BLaER1 (cell line): ENCODE measurements around the gene PPT1.

ENCODE experiments used
- H3K27ac ChIP-seq: shearing (Covaris generic); formaldehyde crosslinking; 2 replicates; pipeline ENCODE4 v1.8.1; 2022
- H3K27me3 ChIP-seq: shearing (Covaris generic); formaldehyde crosslinking; 2 replicates; pipeline ENCODE4 v1.8.1; 2022
- H3K36me3 ChIP-seq: shearing (Covaris generic); formaldehyde crosslinking; 2 replicates; pipeline ENCODE4 v1.8.1; 2022
- H3K4me1 ChIP-seq: shearing (Covaris generic); formaldehyde crosslinking; 2 replicates; pipeline ENCODE4 v1.8.1; 2022
- H3K4me2 ChIP-seq: shearing (Covaris generic); formaldehyde crosslinking; 2 replicates; pipeline ENCODE4 v1.8.1; 2022
- H3K4me3 ChIP-seq: shearing (Covaris generic); formaldehyde crosslinking; 2 replicates; pipeline ENCODE4 v1.8.1; 2022
- H3K9ac ChIP-seq: shearing (Covaris generic); formaldehyde crosslinking; 2 replicates; pipeline ENCODE4 v1.8.1; 2022
- H3K9me3 ChIP-seq: shearing (Covaris generic); formaldehyde crosslinking; 2 replicates; pipeline ENCODE4 v1.8.1; 2022
- H4K20me1 ChIP-seq: shearing (Covaris generic); formaldehyde crosslinking; 2 replicates; pipeline ENCODE4 v1.8.1; 2022
- Cebpa-rat ChIP-seq: shearing (Covaris generic); IDR thresholded peaks from 2 replicates; pipeline ENCODE4 v1.8.1; 2022

Gene PPT1

DNA sequence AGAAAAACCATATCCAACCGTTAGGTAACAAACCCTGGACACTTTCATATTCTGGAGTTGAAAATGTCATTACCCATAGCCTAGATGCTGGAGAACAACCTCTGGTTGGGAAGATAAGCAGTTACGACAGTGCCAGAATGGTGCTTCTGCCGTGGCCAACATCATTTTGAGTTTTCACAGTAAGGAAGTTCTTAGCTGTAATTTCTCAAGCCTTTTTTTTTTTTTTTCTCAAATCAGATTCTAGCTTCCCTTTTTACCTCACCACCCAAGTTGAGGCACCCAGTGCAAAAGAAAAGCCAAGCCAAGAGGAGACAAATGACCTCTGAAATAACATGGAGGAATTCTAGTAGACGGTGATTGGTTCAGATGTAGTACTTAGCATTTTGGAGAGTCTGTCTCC, 21.8 kb downstream of the PPT1 start:
- H3K9ac ChIP-seq, result no peak overlapping the region
- H3K36me3 ChIP-seq, result peaks cover 97% of the 10 kb centered on the region
- no peak for TF ChIP-seq Cebpa-rat
- H3K4me3 ChIP-seq, result no peak overlapping the region
- H3K27ac ChIP-seq, result no peak overlapping the region
- H3K27me3 ChIP-seq, result no peaks in the 10 kb centered on the region
- no peaks in the 10 kb centered on the region for H4K20me1 ChIP-seq
- H3K4me1 ChIP-seq, result peaks cover 14% of the 10 kb centered on the region
- no peaks in the 10 kb centered on the region for H3K9me3 ChIP-seq
- no peak overlapping the region for H3K4me2 ChIP-seq

DNA sequence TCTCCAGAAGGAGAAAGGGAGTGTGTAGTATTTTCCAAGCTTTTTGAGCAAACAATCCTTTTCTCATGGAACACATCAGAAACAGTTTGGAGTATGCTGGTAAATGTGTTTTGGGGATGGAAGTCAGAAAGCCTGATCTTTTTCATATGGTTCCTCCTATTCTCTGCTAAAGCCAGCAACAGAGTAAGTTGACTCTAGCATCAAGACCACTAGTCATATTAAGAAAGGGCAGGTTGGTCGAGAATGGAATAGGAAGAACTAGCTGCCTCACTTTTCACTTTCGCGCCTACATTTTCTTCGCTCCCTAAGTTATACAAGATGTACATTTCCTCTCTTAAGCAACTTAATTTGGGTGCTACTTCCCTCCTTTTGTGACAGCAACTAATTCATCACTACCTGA, 24.0 kb downstream of the PPT1 start:
- Histone ChIP-seq H3K4me1 (peaks cover 15% of the 10 kb centered on the region), H3K9me3 (no peaks in the 10 kb centered on the region), H3K4me3 (no peak overlapping the region), H3K27me3 (no peaks in the 10 kb centered on the region), H3K9ac (no peak overlapping the region), H3K27ac (no peak overlapping the region), H3K4me2 (peak overlapping the region; percentile 33; the same call in 1 of the 2 replicates), H4K20me1 (no peaks in the 10 kb centered on the region), H3K36me3 (peaks cover 100% of the 10 kb centered on the region)
- TF ChIP-seq Cebpa-rat, result no peak

DNA sequence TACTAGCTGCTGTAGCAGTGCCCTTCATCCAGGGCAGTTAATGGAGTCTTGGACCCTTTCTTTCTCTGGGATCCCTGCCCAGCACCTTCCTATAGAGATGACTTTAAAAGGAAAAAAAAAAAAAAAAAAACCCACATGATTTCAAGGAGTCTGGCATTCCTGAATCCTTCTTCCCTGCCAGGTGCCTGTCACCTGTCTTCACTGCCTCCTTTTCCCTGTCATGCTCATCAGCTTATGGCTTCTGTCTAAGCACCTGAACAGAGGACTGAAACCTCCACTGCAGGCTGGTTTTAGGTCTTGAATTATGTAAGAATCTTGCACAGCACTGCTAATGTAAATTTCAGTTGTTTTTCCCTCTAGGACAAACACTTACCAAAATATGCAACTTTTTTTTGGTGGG, 24.9 kb downstream of the PPT1 start:
- TF ChIP-seq Cebpa-rat, result no peak
- H3K9ac ChIP-seq, result no peak overlapping the region
- H3K9me3 ChIP-seq, result no peaks in the 10 kb centered on the region
- no peaks in the 10 kb centered on the region for H4K20me1 ChIP-seq
- peaks cover 24% of the 10 kb centered on the region for H3K4me1 ChIP-seq
- no peak overlapping the region for H3K4me2 ChIP-seq
- no peak overlapping the region for H3K27ac ChIP-seq
- H3K27me3 ChIP-seq, result no peaks in the 10 kb centered on the region
- peaks cover 100% of the 10 kb centered on the region for H3K36me3 ChIP-seq
- H3K4me3 ChIP-seq, result no peak overlapping the region

DNA sequence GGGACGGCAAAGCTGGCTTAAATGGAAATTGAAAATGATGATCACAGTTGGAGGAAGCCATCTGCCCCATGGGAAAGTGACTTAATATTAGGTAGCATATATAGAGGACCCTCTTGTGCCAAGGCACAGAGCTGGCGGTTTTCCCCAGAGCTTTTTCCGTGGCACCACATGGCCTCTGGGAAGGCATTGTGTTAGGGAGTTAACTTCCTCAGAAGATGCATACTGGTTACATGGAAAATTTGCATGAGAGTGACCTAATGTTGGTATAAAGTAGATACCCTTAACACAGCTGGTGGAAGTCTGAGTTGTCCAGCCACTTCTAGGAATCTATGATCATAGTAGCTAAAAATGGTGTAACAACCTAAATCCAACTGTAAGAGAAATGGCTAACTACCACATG, 29.2 kb downstream of the PPT1 start:
- no peak overlapping the region; the same call in 1 of the 2 replicates for H3K27ac ChIP-seq
- H3K4me1 ChIP-seq, result peaks cover 45% of the 10 kb centered on the region
- 0 out of 2 replicates have a peak overlapping the region, but pooled peaks have one; percentile 29 for H3K4me2 ChIP-seq
- no peak overlapping the region for H3K9ac ChIP-seq
- H3K36me3 ChIP-seq, result peaks cover 94% of the 10 kb centered on the region
- H3K27me3 ChIP-seq, result no peaks in the 10 kb centered on the region
- no peaks in the 10 kb centered on the region for H3K9me3 ChIP-seq
- no peak for TF ChIP-seq Cebpa-rat
- no peak overlapping the region for H3K4me3 ChIP-seq
- no peaks in the 10 kb centered on the region for H4K20me1 ChIP-seq

GRCh38 chr1:40067023-40067422, 30.0 kb downstream of the PPT1 start:
- Histone ChIP-seq H3K27ac (0 out of 2 replicates have a peak overlapping the region, but pooled peaks have one; percentile 42), H4K20me1 (no peaks in the 10 kb centered on the region), H3K9ac (no peak overlapping the region), H3K4me2 (peak overlapping the region; percentile 29; the same call in 1 of the 2 replicates), H3K4me3 (no peak overlapping the region), H3K27me3 (no peaks in the 10 kb centered on the region), H3K36me3 (peaks cover 94% of the 10 kb centered on the region), H3K4me1 (peaks cover 52% of the 10 kb centered on the region), H3K9me3 (no peaks in the 10 kb centered on the region)
- no peak for TF ChIP-seq Cebpa-rat

DNA sequence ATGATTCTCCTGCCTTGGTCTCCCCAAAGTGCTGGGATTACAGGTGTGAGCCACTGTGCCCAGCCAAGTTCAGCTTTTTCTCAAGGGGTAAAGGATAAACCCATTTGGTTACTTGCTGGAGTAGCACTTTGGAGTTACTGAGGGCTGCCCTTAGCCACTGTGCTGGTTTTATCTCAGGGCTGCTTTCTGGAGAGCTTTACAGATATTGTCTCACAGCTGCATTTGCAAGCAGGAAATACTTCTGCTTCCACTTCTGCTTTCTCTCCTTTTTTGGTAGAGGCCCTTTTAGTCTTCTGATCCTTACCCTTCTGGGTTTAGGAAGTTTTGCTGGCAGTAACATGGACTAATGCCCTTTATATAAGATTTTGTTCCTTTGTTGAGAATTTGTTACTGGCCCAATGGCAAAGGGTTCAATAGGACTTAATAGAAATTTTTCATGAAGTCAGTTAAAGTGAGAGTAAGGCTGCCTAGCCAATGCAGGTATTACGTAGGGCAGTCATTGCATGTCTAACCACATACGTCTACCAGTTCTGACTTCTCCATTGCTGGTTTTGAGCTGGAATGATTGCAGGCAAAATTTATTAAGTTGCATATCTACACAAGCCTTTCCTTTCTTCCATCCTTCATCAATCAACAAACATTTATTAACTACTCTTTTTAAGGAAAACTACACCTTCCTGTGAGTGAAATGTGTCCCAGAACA, 32.1 kb downstream of the PPT1 start:
- H3K4me3 ChIP-seq, result 0 out of 2 replicates have a peak overlapping the region, but pooled peaks have one; percentile 3
- peaks cover 92% of the 10 kb centered on the region for H3K36me3 ChIP-seq
- no peaks in the 10 kb centered on the region for H3K9me3 ChIP-seq
- H3K27ac ChIP-seq, result peak overlapping the region; percentile 75
- no peaks in the 10 kb centered on the region for H3K27me3 ChIP-seq
- TF ChIP-seq Cebpa-rat, result no peak
- peak overlapping the region; percentile 42; the same call in 1 of the 2 replicates for H3K9ac ChIP-seq
- H3K4me2 ChIP-seq, result peak overlapping the region; percentile 77
- no peaks in the 10 kb centered on the region for H4K20me1 ChIP-seq
- H3K4me1 ChIP-seq, result peaks cover 73% of the 10 kb centered on the region

DNA sequence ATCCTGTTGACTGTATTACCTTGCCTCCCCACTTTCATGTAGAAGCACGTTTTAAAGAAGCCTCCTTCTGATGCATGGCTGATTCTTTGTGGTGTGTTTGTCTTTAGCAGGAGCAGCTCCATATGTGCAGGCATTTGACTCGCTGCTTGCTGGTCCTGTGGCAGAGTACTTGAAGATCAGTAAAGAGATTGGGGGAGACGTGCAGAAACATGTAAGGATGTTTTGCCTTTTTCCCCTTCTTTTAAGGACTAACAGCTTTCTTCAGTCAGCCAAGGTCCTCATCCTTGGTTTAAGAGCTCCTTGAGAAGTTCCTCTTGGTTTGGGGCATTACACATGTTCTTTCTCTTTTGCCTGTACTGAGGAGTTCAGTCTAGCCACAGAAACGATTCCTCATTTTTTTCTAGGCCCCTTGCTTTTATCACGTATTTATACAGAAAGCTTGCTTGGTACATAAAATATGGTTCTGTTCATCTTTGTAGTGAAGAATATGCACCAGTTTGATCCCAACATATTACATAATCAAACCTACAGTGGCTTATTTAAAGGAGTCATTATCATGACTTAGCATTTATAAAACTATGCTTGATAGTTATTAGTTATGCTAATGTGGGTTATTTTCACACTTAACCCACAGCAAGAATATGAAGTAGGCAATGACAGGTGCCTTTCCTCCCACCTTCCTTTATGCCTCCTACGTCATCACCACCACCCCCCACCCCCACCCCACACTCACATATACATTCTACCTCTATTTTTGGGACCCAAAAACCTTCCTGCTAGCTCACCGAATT, 36.9 kb downstream of the PPT1 start:
- peak overlapping the region; percentile 50 for H3K4me3 ChIP-seq
- H3K4me1 ChIP-seq, result peaks cover 80% of the 10 kb centered on the region
- no peaks in the 10 kb centered on the region for H3K9me3 ChIP-seq
- TF ChIP-seq Cebpa-rat, result no peak
- H3K36me3 ChIP-seq, result peaks cover 65% of the 10 kb centered on the region
- peak overlapping the region; percentile 77 for H3K4me2 ChIP-seq
- peaks cover 28% of the 10 kb centered on the region for H4K20me1 ChIP-seq
- H3K9ac ChIP-seq, result peak overlapping the region; percentile 58
- no peaks in the 10 kb centered on the region for H3K27me3 ChIP-seq
- peak overlapping the region; percentile 84 for H3K27ac ChIP-seq

DNA sequence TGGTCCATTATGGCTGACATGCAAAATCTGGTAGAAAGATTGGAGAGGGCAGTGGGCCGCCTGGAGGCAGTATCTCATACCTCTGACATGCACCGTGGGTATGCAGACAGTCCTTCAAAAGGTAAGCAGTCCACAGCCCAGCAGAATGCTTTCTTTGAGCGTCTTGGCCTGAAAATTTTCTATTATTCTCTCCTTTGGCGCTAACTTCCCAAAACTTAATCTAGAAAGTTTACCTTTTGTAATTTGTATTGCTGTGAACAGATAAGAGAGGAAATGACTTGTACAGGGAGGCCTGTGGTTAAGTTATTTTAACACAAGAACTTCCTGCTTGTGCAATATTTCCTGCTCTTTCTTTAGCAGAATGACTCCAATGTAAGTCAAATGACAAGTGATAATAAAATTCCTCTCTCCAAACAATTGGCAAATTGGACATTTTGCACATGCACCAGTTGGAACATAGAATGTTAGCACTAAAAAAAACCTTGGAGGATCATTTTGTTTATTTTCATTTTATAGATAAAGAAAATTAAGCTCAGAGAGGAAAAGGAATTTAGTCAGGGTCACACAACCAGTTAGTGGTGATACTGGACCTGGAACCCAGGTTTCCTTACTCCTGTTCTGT, 37.6 kb downstream of the PPT1 start:
- H3K27me3 ChIP-seq, result no peaks in the 10 kb centered on the region
- H3K4me1 ChIP-seq, result peaks cover 73% of the 10 kb centered on the region
- H3K36me3 ChIP-seq, result peaks cover 69% of the 10 kb centered on the region
- H4K20me1 ChIP-seq, result peaks cover 35% of the 10 kb centered on the region
- TF ChIP-seq Cebpa-rat, result peak; percentile 87; the same call in 1 of the 2 replicates
- peak overlapping the region; percentile 50 for H3K4me3 ChIP-seq
- peak overlapping the region; percentile 58 for H3K9ac ChIP-seq
- peak overlapping the region; percentile 77 for H3K4me2 ChIP-seq
- peak overlapping the region; percentile 84 for H3K27ac ChIP-seq
- no peaks in the 10 kb centered on the region for H3K9me3 ChIP-seq

DNA sequence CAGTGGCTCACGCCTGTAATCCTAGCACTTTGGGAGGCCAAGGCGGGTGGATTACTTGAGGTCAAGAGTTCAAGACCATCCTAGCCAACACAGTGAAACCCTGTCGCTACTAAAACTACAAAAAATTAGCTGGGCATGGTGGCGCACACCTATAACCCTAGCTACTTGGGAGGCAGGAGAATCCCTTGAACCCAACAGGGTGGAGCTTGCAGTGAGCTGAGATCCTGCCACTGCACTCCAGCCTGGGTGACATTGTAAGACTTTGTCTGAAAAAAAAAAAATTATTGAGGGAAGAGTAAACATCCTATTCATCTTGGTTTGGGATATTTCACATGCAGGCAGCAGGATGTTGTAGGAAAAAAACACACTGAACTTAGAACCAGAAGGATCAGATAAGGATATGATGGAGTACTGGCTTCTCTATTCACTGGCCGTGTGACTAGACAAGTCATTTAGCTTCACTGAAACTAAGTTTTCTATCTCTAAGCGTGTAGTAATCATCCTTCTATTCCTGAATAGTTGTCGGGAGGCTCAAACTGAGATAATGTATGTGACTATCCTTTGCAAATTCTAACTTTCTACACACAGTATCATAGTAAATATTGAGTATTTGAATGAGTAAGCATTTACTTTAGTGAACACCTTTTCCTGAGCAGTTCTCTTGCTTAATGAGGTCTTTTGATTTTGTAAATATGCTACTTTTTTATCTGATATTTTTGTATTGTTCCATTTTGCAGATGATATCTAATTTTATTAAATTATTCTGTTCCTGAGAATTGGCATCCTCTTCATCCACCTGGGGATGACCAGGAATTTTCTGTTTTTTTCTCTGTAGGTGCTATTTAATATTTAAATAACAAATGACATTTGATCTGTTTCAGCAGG, 38.4 kb downstream of the PPT1 start:
- no peaks in the 10 kb centered on the region for H3K27me3 ChIP-seq
- peaks cover 43% of the 10 kb centered on the region for H4K20me1 ChIP-seq
- peak overlapping the region; percentile 84 for H3K27ac ChIP-seq
- no peak for TF ChIP-seq Cebpa-rat
- H3K9me3 ChIP-seq, result no peaks in the 10 kb centered on the region
- H3K36me3 ChIP-seq, result peaks cover 66% of the 10 kb centered on the region
- H3K4me2 ChIP-seq, result peak overlapping the region; percentile 77
- peak overlapping the region; percentile 50 for H3K4me3 ChIP-seq
- peak overlapping the region; percentile 58 for H3K9ac ChIP-seq
- H3K4me1 ChIP-seq, result peaks cover 66% of the 10 kb centered on the region
